ENCODE data around the gene SIRPA. TPM values are rescaled to one million over a fixed set of nuclear protein-coding genes. Genes with fewer than 3 reads are reported as not detected.
A peak's percentile ranks its signal among the peaks of the same experiment; 100 is the strongest.

Gene SIRPA
- total and polyA plus RNA-seq, 4 donors, result 16.6 to 123 (median 52.6) TPM

GRCh38 chr20:1863296-1863695 is 31.9 kb upstream of the SIRPA start:
- Histone ChIP-seq H3K9me3 (ENCODE audit: control insufficient read depth in 4 of 4, insufficient read depth in 3 of 4, low read length in 3 of 4) (peaks cover 0 to 6% (median 0%) of the 10 kb centered on the region in 4 donors), H3K9ac (ENCODE audit: insufficient read depth in 1 of 2, low read length in 2 of 2) (no peak overlapping the region), H3K36me3 (ENCODE audit: control insufficient read depth in 4 of 4, insufficient read depth in 4 of 4, low read length in 4 of 4) (no peaks in the 10 kb centered on the region), H3K27me3 (ENCODE audit: control insufficient read depth in 3 of 3, insufficient read depth in 3 of 3, low read length in 2 of 3) (peaks cover 0 to 22% (median 0%) of the 10 kb centered on the region in 3 donors), H3K4me3 (no peak overlapping the region), H3K4me1 (ENCODE audit: control insufficient read depth in 5 of 5, insufficient read depth in 5 of 5, low read length in 5 of 5) (peaks cover 0 to 2% (median 0%) of the 10 kb centered on the region in 5 donors), H3K27ac (ENCODE audit: low read depth in 1 of 2, low read length in 1 of 2) (no peak overlapping the region)
- no peak for DNase-seq
- 43 to 72% methylated on average over 1 of the region's 1 CpG for WGBS, 2 donors
- no peak for TF ChIP-seq CTCF (IDR thresholded peaks at IDR 0.05; ENCODE audit: control extremely low read depth, extremely low read depth)
- no peak for ATAC-seq (ENCODE audit: insufficient read depth, low FRiP score)

- H3K9me3 ChIP-seq (ENCODE audit: control insufficient read depth in 4 of 4, insufficient read depth in 3 of 4, low read length in 3 of 4), result peaks cover 0 to 6% (median 0%) of the 10 kb centered on the region in 4 donors
- ATAC-seq (ENCODE audit: insufficient read depth, low FRiP score) (no peak), DNase-seq (no peak)
- no peak overlapping the region for H3K4me3 ChIP-seq
- H3K27ac ChIP-seq (ENCODE audit: low read depth in 1 of 2, low read length in 1 of 2), result no peak overlapping the region
- H3K9ac ChIP-seq (ENCODE audit: insufficient read depth in 1 of 2, low read length in 2 of 2), result no peak overlapping the region
- H3K4me1 ChIP-seq (ENCODE audit: control insufficient read depth in 5 of 5, insufficient read depth in 5 of 5, low read length in 5 of 5), result peaks cover 0 to 4% (median 0%) of the 10 kb centered on the region in 5 donors
- H3K36me3 ChIP-seq (ENCODE audit: control insufficient read depth in 4 of 4, insufficient read depth in 4 of 4, low read length in 4 of 4), result no peaks in the 10 kb centered on the region
- TF ChIP-seq CTCF (IDR thresholded peaks at IDR 0.05; ENCODE audit: control extremely low read depth, extremely low read depth), result no peak
- H3K27me3 ChIP-seq (ENCODE audit: control insufficient read depth in 3 of 3, insufficient read depth in 3 of 3, low read length in 2 of 3), result peaks cover 0 to 22% (median 2%) of the 10 kb centered on the region in 3 donors
- WGBS, 2 donors, result 24 to 34% methylated on average over 3 of the region's 3 CpGs
Observed at GRCh38 chr20:1866834-1867233, 28.4 kb upstream of the SIRPA start.

- H3K9ac ChIP-seq (ENCODE audit: insufficient read depth in 1 of 2, low read length in 2 of 2), result no peak overlapping the region
- no peak for ATAC-seq (ENCODE audit: insufficient read depth, low FRiP score)
- no peaks in the 10 kb centered on the region for H3K36me3 ChIP-seq (ENCODE audit: control insufficient read depth in 4 of 4, insufficient read depth in 4 of 4, low read length in 4 of 4)
- H3K4me1 ChIP-seq (ENCODE audit: control insufficient read depth in 5 of 5, insufficient read depth in 5 of 5, low read length in 5 of 5), result peaks cover 0 to 4% (median 0%) of the 10 kb centered on the region in 5 donors
- DNase-seq, result peak in 1 of 3 donors; percentile 19
- no peak overlapping the region for H3K27ac ChIP-seq (ENCODE audit: low read depth in 1 of 2, low read length in 1 of 2)
- H3K9me3 ChIP-seq (ENCODE audit: control insufficient read depth in 4 of 4, insufficient read depth in 3 of 4, low read length in 3 of 4), result peaks cover 0 to 6% (median 0%) of the 10 kb centered on the region in 4 donors
- H3K4me3 ChIP-seq, result no peak overlapping the region
- TF ChIP-seq CTCF (IDR thresholded peaks at IDR 0.05; ENCODE audit: control extremely low read depth, extremely low read depth), result no peak
- H3K27me3 ChIP-seq (ENCODE audit: control insufficient read depth in 3 of 3, insufficient read depth in 3 of 3, low read length in 2 of 3), result peaks cover 0 to 19% (median 2%) of the 10 kb centered on the region in 3 donors
- 37 to 38% methylated on average over 3 of the region's 3 CpGs for WGBS, 2 donors
Observed at GRCh38 chr20:1867495-1868260, 27.5 kb upstream of the SIRPA start.

Measured in lung (tissue), 12 donors.